Measurements from ENCODE around the gene CHD9NB. TPM values are rescaled to one million over a fixed set of nuclear protein-coding genes. Genes with fewer than 3 reads are reported as not detected.
"Not testable (repeated sequence)": the region's sequence is repeated elsewhere in the genome, so short reads cannot be mapped to it uniquely, and the experiment has no call there.

CHD9NB gene
- polyA plus RNA-seq, 1 donor: 0.85 TPM

- WGBS (ENCODE audit: insufficient coverage, low lambda C conversion rate): no CpG with 5 or more reads among the region's 1 CpG
- Histone ChIP-seq H3K27ac (ENCODE audit: low read length) (no peak overlapping the region), H3K9me3 (ENCODE audit: control insufficient read depth, low read depth, low read length) (no peaks in the 10 kb centered on the region), H3K4me3 (ENCODE audit: low read length) (no peak overlapping the region), H3K36me3 (ENCODE audit: control insufficient read depth, insufficient read depth, low read length) (no peaks in the 10 kb centered on the region), H3K27me3 (ENCODE audit: control insufficient read depth, insufficient read depth, low read length) (no peaks in the 10 kb centered on the region), H3K4me1 (ENCODE audit: control insufficient read depth, insufficient read depth, low read length) (peaks cover 9% of the 10 kb centered on the region)
- peak in 1 of 2 donors; percentile 61 for DNase-seq
Measured at GRCh38 chr16:53083119-53083518, 30.4 kb upstream of the CHD9NB start.

GRCh38 chr16:53082509-53082908 lies 29.8 kb upstream of the CHD9NB start:
- H3K36me3 ChIP-seq (ENCODE audit: control insufficient read depth, insufficient read depth, low read length): no peaks in the 10 kb centered on the region
- DNase-seq: no peak
- no peak overlapping the region for H3K27ac ChIP-seq (ENCODE audit: low read length)
- peaks cover 9% of the 10 kb centered on the region for H3K4me1 ChIP-seq (ENCODE audit: control insufficient read depth, insufficient read depth, low read length)
- no peak overlapping the region for H3K4me3 ChIP-seq (ENCODE audit: low read length)
- no CpG with 5 or more reads among the region's 4 CpGs for WGBS (ENCODE audit: insufficient coverage, low lambda C conversion rate)
- H3K9me3 ChIP-seq (ENCODE audit: control insufficient read depth, low read depth, low read length): no peaks in the 10 kb centered on the region
- no peaks in the 10 kb centered on the region for H3K27me3 ChIP-seq (ENCODE audit: control insufficient read depth, insufficient read depth, low read length)

- Histone ChIP-seq H3K27ac (ENCODE audit: low read length) (no peak overlapping the region), H3K4me3 (ENCODE audit: low read length) (no peak overlapping the region)
- WGBS (ENCODE audit: insufficient coverage, low lambda C conversion rate): no CpG with 5 or more reads among the region's 3 CpGs
Measured at GRCh38 chr16:53081686-53082407, 29.1 kb upstream of the CHD9NB start.

GRCh38 chr16:53081032-53081424 lies 28.3 kb upstream of the CHD9NB start:
- Histone ChIP-seq H3K9me3 (ENCODE audit: control insufficient read depth, low read depth, low read length) (no peaks in the 10 kb centered on the region), H3K4me3 (ENCODE audit: low read length) (no peak overlapping the region), H3K27ac (ENCODE audit: low read length) (peak overlapping the region; percentile 30), H3K36me3 (ENCODE audit: control insufficient read depth, insufficient read depth, low read length) (no peaks in the 10 kb centered on the region), H3K27me3 (ENCODE audit: control insufficient read depth, insufficient read depth, low read length) (no peaks in the 10 kb centered on the region), H3K4me1 (ENCODE audit: control insufficient read depth, insufficient read depth, low read length) (peaks cover 9% of the 10 kb centered on the region)
- no peak for DNase-seq

More at GRCh38 chr16:53081686-53082407, 29.1 kb upstream of the CHD9NB start:
- DNase-seq: no peak
- Histone ChIP-seq H3K4me1 (ENCODE audit: control insufficient read depth, insufficient read depth, low read length) (peaks cover 9% of the 10 kb centered on the region), H3K9me3 (ENCODE audit: control insufficient read depth, low read depth, low read length) (no peaks in the 10 kb centered on the region), H3K27me3 (ENCODE audit: control insufficient read depth, insufficient read depth, low read length) (no peaks in the 10 kb centered on the region), H3K36me3 (ENCODE audit: control insufficient read depth, insufficient read depth, low read length) (no peaks in the 10 kb centered on the region)

- WGBS (ENCODE audit: insufficient coverage, low lambda C conversion rate): no CpG with 5 or more reads among the region's 8 CpGs
- no peaks in the 10 kb centered on the region for H3K36me3 ChIP-seq (ENCODE audit: control insufficient read depth, insufficient read depth, low read length)
- H3K4me1 ChIP-seq (ENCODE audit: control insufficient read depth, insufficient read depth, low read length): peaks cover 9% of the 10 kb centered on the region
- peak overlapping the region; percentile 43 for H3K27ac ChIP-seq (ENCODE audit: low read length)
- H3K4me3 ChIP-seq (ENCODE audit: low read length): no peak overlapping the region
- H3K9me3 ChIP-seq (ENCODE audit: control insufficient read depth, low read depth, low read length): no peaks in the 10 kb centered on the region
- peak in 1 of 2 donors; percentile 48 for DNase-seq
- no peaks in the 10 kb centered on the region for H3K27me3 ChIP-seq (ENCODE audit: control insufficient read depth, insufficient read depth, low read length)
Measured at GRCh38 chr16:53080345-53081031, 27.8 kb upstream of the CHD9NB start.

- no peak for DNase-seq
- H3K36me3 ChIP-seq (ENCODE audit: control insufficient read depth, insufficient read depth, low read length): no peaks in the 10 kb centered on the region
- WGBS (ENCODE audit: insufficient coverage, low lambda C conversion rate): no CpG with 5 or more reads among the region's 6 CpGs
- no peak overlapping the region for H3K4me3 ChIP-seq (ENCODE audit: low read length)
- no peak overlapping the region for H3K27ac ChIP-seq (ENCODE audit: low read length)
- H3K4me1 ChIP-seq (ENCODE audit: control insufficient read depth, insufficient read depth, low read length): peaks cover 6% of the 10 kb centered on the region
- H3K27me3 ChIP-seq (ENCODE audit: control insufficient read depth, insufficient read depth, low read length): no peaks in the 10 kb centered on the region
- peaks cover 2% of the 10 kb centered on the region for H3K9me3 ChIP-seq (ENCODE audit: control insufficient read depth, low read depth, low read length)
Measured at GRCh38 chr16:53078765-53079485, 26.2 kb upstream of the CHD9NB start.

GRCh38 chr16:53078247-53078646 lies 25.6 kb upstream of the CHD9NB start:
- Histone ChIP-seq H3K4me1 (ENCODE audit: control insufficient read depth, insufficient read depth, low read length) (peaks cover 6% of the 10 kb centered on the region), H3K4me3 (ENCODE audit: low read length) (no peak overlapping the region), H3K9me3 (ENCODE audit: control insufficient read depth, low read depth, low read length) (peaks cover 2% of the 10 kb centered on the region), H3K36me3 (ENCODE audit: control insufficient read depth, insufficient read depth, low read length) (no peaks in the 10 kb centered on the region), H3K27ac (ENCODE audit: low read length) (no peak overlapping the region), H3K27me3 (ENCODE audit: control insufficient read depth, insufficient read depth, low read length) (no peaks in the 10 kb centered on the region)
- WGBS (ENCODE audit: insufficient coverage, low lambda C conversion rate): no CpG with 5 or more reads among the region's 2 CpGs
- no peak for DNase-seq

DNA sequence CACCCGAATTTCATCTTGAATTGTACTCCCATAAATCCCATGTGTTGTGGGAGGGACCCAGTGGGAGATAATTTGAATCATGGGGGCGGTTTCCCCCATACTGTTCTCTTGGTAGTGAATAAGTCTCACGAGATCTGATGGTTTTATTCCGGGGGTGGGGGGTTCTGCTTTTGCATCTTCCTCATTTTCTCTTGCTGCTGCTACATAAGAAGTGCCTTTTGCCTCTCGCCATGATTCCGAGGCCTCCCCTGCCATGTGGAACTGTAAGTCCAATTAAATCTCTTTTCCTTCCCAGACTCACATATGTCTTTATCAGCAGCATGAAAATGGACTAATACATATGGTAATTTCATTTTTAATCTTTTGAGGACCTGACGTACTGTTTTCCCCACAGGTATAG lies 22.8 kb upstream of the CHD9NB start:
- H3K4me3 ChIP-seq (ENCODE audit: low read length); DNase-seq; H3K27me3 ChIP-seq (ENCODE audit: control insufficient read depth, insufficient read depth, low read length); H3K36me3 ChIP-seq (ENCODE audit: control insufficient read depth, insufficient read depth, low read length); H3K27ac ChIP-seq (ENCODE audit: low read length); H3K9me3 ChIP-seq (ENCODE audit: control insufficient read depth, low read depth, low read length): not testable (repeated sequence)
- 90% methylated on average over 3 of the region's 7 CpGs for WGBS (ENCODE audit: insufficient coverage, low lambda C conversion rate)
- H3K4me1 ChIP-seq (ENCODE audit: control insufficient read depth, insufficient read depth, low read length): peaks cover 14% of the 10 kb centered on the region

DNA sequence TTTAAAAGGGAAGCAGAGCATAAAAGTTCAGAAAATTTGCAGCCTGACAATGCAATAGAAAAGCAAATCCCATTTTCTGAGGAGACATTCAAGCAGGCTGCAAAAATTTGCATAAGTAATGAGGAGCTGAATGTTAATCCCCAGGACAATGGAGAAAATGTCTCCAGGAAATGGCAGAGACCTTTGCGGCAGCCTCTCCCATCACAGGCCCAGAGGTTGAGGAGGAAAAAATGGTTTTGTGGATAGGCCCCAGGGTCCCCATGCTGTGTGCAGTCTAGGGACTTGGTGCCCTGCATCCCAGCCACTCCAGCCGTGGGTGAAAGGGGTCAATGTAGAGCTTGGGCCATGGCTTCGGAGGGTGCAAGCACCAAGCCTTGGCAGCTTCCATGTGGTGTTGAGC lies 21.6 kb upstream of the CHD9NB start:
- not testable (repeated sequence) for H3K9me3 ChIP-seq (ENCODE audit: control insufficient read depth, low read depth, low read length); H3K27ac ChIP-seq (ENCODE audit: low read length); H3K36me3 ChIP-seq (ENCODE audit: control insufficient read depth, insufficient read depth, low read length); H3K27me3 ChIP-seq (ENCODE audit: control insufficient read depth, insufficient read depth, low read length); H3K4me1 ChIP-seq (ENCODE audit: control insufficient read depth, insufficient read depth, low read length); H3K4me3 ChIP-seq (ENCODE audit: low read length); DNase-seq
- WGBS (ENCODE audit: insufficient coverage, low lambda C conversion rate): no CpG with 5 or more reads among the region's 3 CpGs

- DNase-seq: no peak
- H3K27me3 ChIP-seq (ENCODE audit: control insufficient read depth, insufficient read depth, low read length): no peaks in the 10 kb centered on the region
- H3K27ac ChIP-seq (ENCODE audit: low read length): no peak overlapping the region
- H3K4me3 ChIP-seq (ENCODE audit: low read length): no peak overlapping the region
- H3K9me3 ChIP-seq (ENCODE audit: control insufficient read depth, low read depth, low read length): peaks cover 2% of the 10 kb centered on the region
- H3K4me1 ChIP-seq (ENCODE audit: control insufficient read depth, insufficient read depth, low read length): peaks cover 8% of the 10 kb centered on the region
- WGBS (ENCODE audit: insufficient coverage, low lambda C conversion rate): no CpG with 5 or more reads among the region's 6 CpGs
- H3K36me3 ChIP-seq (ENCODE audit: control insufficient read depth, insufficient read depth, low read length): peaks cover 5% of the 10 kb centered on the region
Measured at GRCh38 chr16:53073022-53073421, 20.3 kb upstream of the CHD9NB start.
